Stimulated activated CD8-positive, alpha-beta memory T cell treated with anti-CD3 and anti-CD28 coated beads, Interleukin-7, amount 100 ng/mL, for 4 hours (primary cell): ENCODE measurements around the gene SMIM10L1.

ENCODE experiments used
- DNase-seq, 2 donors: peaks; one replicate each; pipeline ENCODE4 v3.0.0-alpha.2; 2020; ENCODE audit warnings: low read depth in 2 of 2

The SMIM10L1 gene

DNA sequence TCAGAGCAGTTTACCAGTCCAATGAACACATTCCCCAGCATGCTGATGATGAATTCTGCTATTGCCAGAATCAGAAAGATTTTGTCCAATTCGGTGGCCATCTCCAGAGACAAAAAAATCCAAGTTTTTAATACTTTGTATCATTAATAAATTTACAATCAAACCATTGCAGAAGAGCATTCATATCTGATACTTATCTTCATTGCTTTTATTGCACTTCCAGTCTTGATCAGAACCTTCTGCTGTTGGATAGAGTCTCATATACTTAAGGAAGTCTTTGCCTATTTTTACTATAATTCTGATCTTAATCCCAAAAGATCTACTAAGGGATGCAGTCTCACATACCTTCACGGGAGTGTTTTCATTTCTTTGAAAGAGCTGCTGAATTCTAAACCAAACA lies 15.8 kb downstream of the SMIM10L1 start, which contains the start of gene TAS2R42:
Gene TAS2R42 (minus strand): TSS at position 101 of the 400 bp plus-strand sequence. CDS start 0 bp downstream, at position 101.
- no peak for DNase-seq

DNA sequence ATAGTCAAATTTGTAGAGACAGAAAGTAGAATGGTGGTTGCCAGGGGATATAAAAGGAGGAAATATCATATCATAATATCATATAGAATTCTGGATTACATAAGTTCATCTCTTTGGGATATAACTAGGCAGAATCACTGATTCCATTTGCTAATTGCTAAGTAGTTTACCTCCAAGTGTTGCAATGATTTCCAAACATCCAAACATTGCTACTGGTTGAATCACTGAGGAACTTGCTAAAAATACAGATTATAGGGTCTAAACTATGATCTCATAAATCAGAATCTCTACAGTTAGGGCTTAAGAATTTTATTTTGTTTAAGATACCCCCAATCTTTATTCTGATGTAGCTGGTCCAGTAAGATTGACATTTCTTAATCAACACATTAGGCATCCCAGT lies 31.8 kb downstream of the SMIM10L1 start:
- no peak for DNase-seq

- DNase-seq = no peak
Measured at GRCh38 chr12:11204173-11204572, 33.2 kb downstream of the SMIM10L1 start.

DNA sequence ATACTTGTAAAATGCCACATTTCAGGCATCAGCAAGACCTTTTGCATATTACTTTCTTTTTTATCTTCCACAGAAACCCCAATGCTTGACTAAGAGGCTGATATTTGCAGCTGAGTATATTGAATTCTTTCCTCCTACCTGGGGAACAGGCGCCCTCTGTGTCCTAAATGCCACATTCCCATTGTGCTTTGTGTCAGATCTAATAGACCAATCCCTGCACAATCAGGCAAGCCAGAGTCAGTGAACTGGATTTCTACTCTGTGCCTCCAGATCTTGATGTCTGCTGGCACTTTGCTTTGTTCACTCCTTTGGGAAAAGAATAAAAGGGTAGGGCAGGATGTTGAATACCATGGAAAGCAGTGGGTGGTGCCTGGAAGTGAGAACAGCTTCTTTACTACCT lies 38.1 kb downstream of the SMIM10L1 start:
- DNase-seq = no peak
